ENCODE data around the gene SACS. TPM values are rescaled to one million over a fixed set of nuclear protein-coding genes. Genes with fewer than 3 reads are reported as not detected.

Gene SACS
- polyA plus RNA-seq, 3 donors, result 1.7 to 2.7 (median 2.2) TPM

GRCh38 chr13:23385931-23386330 lies 47.6 kb downstream of the SACS start:
- Histone ChIP-seq H3K9ac (ENCODE audit: insufficient read depth, low read length, poor library complexity, severe bottlenecking) (no peak overlapping the region), H3K9me3 (replicated peaks in 1 of 2; ENCODE audit: control insufficient read depth in 1 of 2, insufficient read depth in 1 of 2, low read length in 2 of 2) (no peaks in the 10 kb centered on the region), H3K79me2 (ENCODE audit: insufficient read depth, low read length) (no peaks in the 10 kb centered on the region), H3K4me1 (ENCODE audit: control insufficient read depth in 1 of 2, insufficient read depth in 2 of 2, low read length in 2 of 2) (no peaks in the 10 kb centered on the region), H3K36me3 (replicated peaks in 1 of 2; ENCODE audit: control insufficient read depth in 1 of 2, insufficient read depth in 2 of 2, low read length in 2 of 2) (no peaks in the 10 kb centered on the region), H2AFZ (ENCODE audit: insufficient read depth, low read depth, low read length, poor library complexity, severe bottlenecking) (no peak overlapping the region), H3K27ac (ENCODE audit: low read depth in 1 of 2, low read length in 2 of 2) (no peak overlapping the region), H4K20me1 (ENCODE audit: insufficient read depth, low read length) (no peaks in the 10 kb centered on the region), H3K27me3 (ENCODE audit: control insufficient read depth in 2 of 2, insufficient read depth in 2 of 2, low read length in 2 of 2) (no peaks in the 10 kb centered on the region), H3K4me3 (replicated peaks in 1 of 3; ENCODE audit: low read depth in 2 of 3, low read length in 3 of 3) (no peak overlapping the region), H3K4me2 (replicated peaks; ENCODE audit: extremely low read depth, low read length, poor library complexity, severe bottlenecking) (no peak overlapping the region)
- 94% methylated on average over 3 of the region's 3 CpGs for WGBS (ENCODE audit: insufficient coverage)
- no peaks in the 10 kb centered on the region for H3K4me1 Mint-ChIP-seq
- no peak overlapping the region for H3K27ac Mint-ChIP-seq
- H3K9me3 Mint-ChIP-seq, result peaks cover 0 to 2% (median 0%) of the 10 kb centered on the region in 7 donors
- peaks cover 0 to 2% of the 10 kb centered on the region in 2 donors for H3K36me3 Mint-ChIP-seq
- intact Hi-C loops (cut with micrococcal nuclease), result no loop called here
- H3K4me3 Mint-ChIP-seq, result no peak overlapping the region
- H3K27me3 Mint-ChIP-seq (ENCODE audit: low read depth in 3 of 3), result peaks cover 0 to 5% (median 0%) of the 10 kb centered on the region in 3 donors
- no peak for TF ChIP-seq CTCF (IDR thresholded peaks at IDR 0.05)
- no peak for DNase-seq

DNA sequence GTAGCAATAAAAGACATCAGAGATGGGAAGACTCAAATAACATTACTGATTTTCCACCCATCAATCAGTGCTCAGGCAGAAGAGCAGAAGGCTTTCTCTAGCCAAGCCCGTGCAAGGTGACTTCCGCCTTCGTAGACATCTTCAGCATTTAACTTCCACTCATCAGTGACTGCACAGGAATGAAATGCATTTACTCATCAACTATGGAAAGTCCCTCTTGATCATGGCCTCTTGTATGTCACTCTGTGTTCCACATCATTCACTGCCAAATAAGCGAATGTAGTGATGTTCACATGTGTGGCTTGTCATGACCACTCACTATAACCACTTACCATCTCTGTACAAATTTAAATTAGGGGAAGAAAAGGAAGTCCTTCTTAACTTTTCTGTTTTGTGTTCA lies 49.4 kb downstream of the SACS start:
- Histone ChIP-seq H3K4me2 (replicated peaks; ENCODE audit: extremely low read depth, low read length, poor library complexity, severe bottlenecking) (no peak overlapping the region), H3K9me3 (replicated peaks in 1 of 2; ENCODE audit: control insufficient read depth in 1 of 2, insufficient read depth in 1 of 2, low read length in 2 of 2) (no peaks in the 10 kb centered on the region), H3K27me3 (ENCODE audit: control insufficient read depth in 2 of 2, insufficient read depth in 2 of 2, low read length in 2 of 2) (no peaks in the 10 kb centered on the region), H3K9ac (ENCODE audit: insufficient read depth, low read length, poor library complexity, severe bottlenecking) (no peak overlapping the region), H3K4me3 (replicated peaks in 1 of 3; ENCODE audit: low read depth in 2 of 3, low read length in 3 of 3) (no peak overlapping the region), H2AFZ (ENCODE audit: insufficient read depth, low read depth, low read length, poor library complexity, severe bottlenecking) (no peak overlapping the region), H4K20me1 (ENCODE audit: insufficient read depth, low read length) (no peaks in the 10 kb centered on the region), H3K36me3 (replicated peaks in 1 of 2; ENCODE audit: control insufficient read depth in 1 of 2, insufficient read depth in 2 of 2, low read length in 2 of 2) (no peaks in the 10 kb centered on the region), H3K79me2 (ENCODE audit: insufficient read depth, low read length) (no peaks in the 10 kb centered on the region), H3K27ac (ENCODE audit: low read depth in 1 of 2, low read length in 2 of 2) (no peak overlapping the region), H3K4me1 (ENCODE audit: control insufficient read depth in 1 of 2, insufficient read depth in 2 of 2, low read length in 2 of 2) (no peaks in the 10 kb centered on the region)
- peaks cover 0 to 2% of the 10 kb centered on the region in 2 donors for H3K36me3 Mint-ChIP-seq
- no peak overlapping the region for H3K27ac Mint-ChIP-seq
- WGBS (ENCODE audit: insufficient coverage), result 87% methylated on average over 3 of the region's 4 CpGs
- H3K4me3 Mint-ChIP-seq, result no peak overlapping the region
- TF ChIP-seq CTCF (IDR thresholded peaks at IDR 0.05), result no peak
- DNase-seq, result peak in 1 of 3 donors; percentile 45
- H3K27me3 Mint-ChIP-seq (ENCODE audit: low read depth in 3 of 3), result peaks cover 0 to 5% (median 2%) of the 10 kb centered on the region in 3 donors
- peaks cover 0 to 2% (median 0%) of the 10 kb centered on the region in 7 donors for H3K9me3 Mint-ChIP-seq
- H3K4me1 Mint-ChIP-seq, result peaks cover 7% of the 10 kb centered on the region
- intact Hi-C loops (cut with micrococcal nuclease), result no loop called here
